Aorta (tissue), 5 donors: ENCODE data around the gene UPF1. TPM values are rescaled to one million over a fixed set of nuclear protein-coding genes. Genes with fewer than 3 reads are reported as not detected.

Experiments used
- ATAC-seq: fragments of 200-7000 bp; cut with Tn5 transposase; one replicate; pipeline ENCODE4 v1.9.1; 2022; ENCODE audit warnings: moderate library complexity; ENCODE audit not compliant: low FRiP score
- DNase-seq, 2 donors: peaks; one replicate each; pipeline ENCODE4 v3.0.0-alpha.2; 2020
- H3K27ac ChIP-seq, 2 donors: one replicate each; pipeline ENCODE4 v1.5.1; 2013; ENCODE audit warnings: low read length in 2 of 2, mild to moderate bottlenecking in 2 of 2, moderate library complexity in 2 of 2, control low read depth in 1 of 2, inconsistent platforms in 1 of 2, low read depth in 1 of 2
- H3K27me3 ChIP-seq, 2 donors: one replicate each; pipeline ENCODE4 v1.6.1; 2013; ENCODE audit warnings: control low read depth in 1 of 2, low read length in 1 of 2, mild to moderate bottlenecking in 1 of 2, moderate library complexity in 1 of 2; ENCODE audit not compliant: insufficient read depth in 2 of 2, control insufficient read depth in 1 of 2
- H3K36me3 ChIP-seq, 2 donors: one replicate each; pipeline ENCODE4 v1.6.1; 2013; ENCODE audit warnings: control low read depth in 1 of 2, low read length in 1 of 2, mild to moderate bottlenecking in 1 of 2; ENCODE audit not compliant: insufficient read depth in 2 of 2, control insufficient read depth in 1 of 2
- H3K4me1 ChIP-seq, 2 donors: one replicate each; pipeline ENCODE4 v1.6.1; 2013; ENCODE audit warnings: low read length in 2 of 2, control low read depth in 1 of 2, mild to moderate bottlenecking in 1 of 2, moderate library complexity in 1 of 2; ENCODE audit not compliant: insufficient read depth in 2 of 2, control insufficient read depth in 1 of 2
- H3K4me3 ChIP-seq, 2 donors: one replicate each; pipeline ENCODE4 v1.5.1; 2013; ENCODE audit warnings: low read length in 2 of 2, control low read depth in 1 of 2, mild to moderate bottlenecking in 1 of 2
- H3K9me3 ChIP-seq: one replicate; pipeline ENCODE4 v1.6.1; 2013; ENCODE audit warnings: mild to moderate bottlenecking, low read length; ENCODE audit not compliant: control insufficient read depth
- WGBS, 2 donors: extraction: QIAGEN DNeasy Blood & Tissue Kit; methylation state at CpG; one replicate each; pipeline ENCODE4 v1.1.7; 2013; 5-methylcytosine and 5-hydroxymethylcytosine counted together
- intact Hi-C, 2 donors: fragments of 100-400 bp; cut with DNase I; formaldehyde crosslinking; loops; one replicate each; pipeline versions ENCODE4 v1.14.2 to v1.15.0; 2022
- polyA plus RNA-seq, 2 donors: library from polyadenylated mRNA; stranded (reverse); fragments of 200-250 nt; gene quantifications; one replicate each; pipeline ENCODE4 v1.2.3, GENCODE V29; 2013
- total RNA-seq, 2 donors: library from RNA; stranded (reverse); fragmentation: NEBNext Ultra II Directional; extraction: Animal tissue kit (Norgen Biotek cat#: 25700); gene quantifications; one replicate each; pipeline ENCODE4 v1.2.1, GENCODE V29; 2021
- donor health status: healthy with polysubstance abuse.
- donor health status: Bipolar disorder and iron deficiency.
- donor health status: DM: no; HTN: no; CAD: no.
- donor health status: DM: no; HTN: no; CAD: no.
- donor health status: DM: yes; HTN: yes; CAD: no.

Gene UPF1
- total and polyA plus RNA-seq, 4 donors, result 16.5 to 75.6 (median 47.1) TPM

DNA sequence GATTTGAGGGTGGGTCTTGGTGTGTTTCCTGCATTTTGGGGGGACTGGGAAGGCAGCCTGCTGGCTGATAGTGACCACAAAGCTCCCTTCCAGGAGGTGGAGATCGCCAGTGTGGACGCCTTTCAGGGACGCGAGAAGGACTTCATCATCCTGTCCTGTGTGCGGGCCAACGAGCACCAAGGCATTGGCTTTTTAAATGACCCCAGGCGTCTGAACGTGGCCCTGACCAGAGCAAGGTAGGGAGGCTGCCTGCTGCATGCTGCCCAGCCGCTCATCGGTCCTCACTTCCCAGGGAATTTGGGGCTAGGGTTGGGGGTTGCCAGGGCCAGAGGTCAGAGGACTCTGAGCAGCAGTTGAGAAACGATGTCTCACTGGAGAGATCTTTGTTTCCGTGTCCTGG, 30.2 kb downstream of the UPF1 start:
- Histone ChIP-seq H3K27ac (no peak overlapping the region), H3K4me3 (no peak overlapping the region), H3K4me1 (no peaks in the 10 kb centered on the region), H3K9me3 (no peaks in the 10 kb centered on the region), H3K36me3 (peaks cover 0 to 24% of the 10 kb centered on the region in 2 donors), H3K27me3 (no peaks in the 10 kb centered on the region)
- WGBS, 2 donors, result 89% methylated on average over 12 of the region's 12 CpGs
- no peak for DNase-seq
- intact Hi-C loops, result no loop called here
- no peak for ATAC-seq

DNA sequence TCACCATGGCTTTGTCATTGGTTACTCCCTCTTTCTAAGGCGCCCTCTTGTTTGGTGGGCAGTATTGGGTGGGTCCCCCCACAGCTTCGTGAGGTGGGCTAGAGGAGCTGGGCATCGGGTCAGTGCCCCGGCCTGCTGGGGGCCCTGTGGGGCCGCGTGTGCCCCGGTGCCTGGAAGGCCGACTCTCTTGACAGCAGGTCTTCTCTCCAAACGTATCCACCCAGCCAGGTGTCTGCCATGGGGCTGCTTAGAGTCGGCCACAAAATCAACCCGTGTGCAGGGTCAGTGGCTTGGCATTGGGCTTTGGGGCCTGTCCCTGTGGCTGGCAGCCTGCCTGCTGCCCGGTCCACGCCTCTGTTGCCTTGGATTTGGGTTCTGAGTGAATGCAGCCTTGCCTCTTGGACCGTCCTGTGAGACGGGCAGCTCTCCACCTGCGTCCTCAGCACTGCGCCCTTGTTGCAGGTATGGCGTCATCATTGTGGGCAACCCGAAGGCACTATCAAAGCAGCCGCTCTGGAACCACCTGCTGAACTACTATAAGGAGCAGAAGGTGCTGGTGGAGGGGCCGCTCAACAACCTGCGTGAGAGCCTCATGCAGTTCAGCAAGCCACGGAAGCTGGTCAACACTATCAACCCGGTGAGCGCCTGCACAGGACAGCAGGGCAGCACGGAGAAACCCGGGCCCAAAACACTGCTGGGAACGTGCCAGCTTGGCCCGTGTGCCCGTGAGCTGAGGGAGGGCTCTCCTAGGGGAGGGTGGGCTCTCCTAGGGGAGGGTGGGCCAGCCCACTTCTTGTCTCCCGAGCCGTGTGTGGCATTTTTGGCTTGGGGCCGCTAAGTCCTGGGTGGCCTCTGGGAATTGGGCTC, 31.4 kb downstream of the UPF1 start:
- Histone ChIP-seq H3K4me1 (no peaks in the 10 kb centered on the region), H3K27me3 (no peaks in the 10 kb centered on the region), H3K27ac (no peak overlapping the region), H3K9me3 (no peaks in the 10 kb centered on the region), H3K4me3 (no peak overlapping the region), H3K36me3 (peaks cover 0 to 22% of the 10 kb centered on the region in 2 donors)
- WGBS, 2 donors, result 75 to 76% methylated on average over 33 of the region's 33 CpGs
- intact Hi-C loops, result no loop called here
- ATAC-seq (no peak), DNase-seq (no peak)

DNA sequence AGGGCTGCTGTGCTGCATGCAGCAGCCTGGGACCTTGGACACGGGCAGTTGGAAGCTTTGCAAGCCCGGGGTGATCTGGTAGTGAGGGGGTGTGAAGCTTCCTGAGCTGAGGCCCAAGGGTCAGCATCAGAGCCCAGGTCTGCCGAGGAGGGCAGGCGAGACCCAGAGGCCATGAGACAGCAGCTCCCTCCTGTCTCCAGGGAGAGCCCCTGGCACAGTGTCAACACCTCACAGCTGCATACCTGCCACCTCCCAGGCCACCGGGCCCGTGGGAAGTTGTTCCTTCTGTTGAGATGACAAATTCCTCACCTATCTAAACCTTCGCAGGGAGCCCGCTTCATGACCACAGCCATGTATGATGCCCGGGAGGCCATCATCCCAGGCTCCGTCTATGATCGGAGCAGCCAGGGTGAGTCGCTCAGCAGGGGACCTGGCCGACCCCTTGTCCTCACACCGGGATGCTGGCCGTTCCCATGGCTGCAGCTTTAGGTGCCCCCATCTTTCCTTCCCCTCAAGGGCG, 32.1 kb downstream of the UPF1 start:
- WGBS, 2 donors, result 66 to 73% methylated on average over 15 to 16 of the region's 16 CpGs
- DNase-seq, result no peak
- ATAC-seq, result no peak

DNA sequence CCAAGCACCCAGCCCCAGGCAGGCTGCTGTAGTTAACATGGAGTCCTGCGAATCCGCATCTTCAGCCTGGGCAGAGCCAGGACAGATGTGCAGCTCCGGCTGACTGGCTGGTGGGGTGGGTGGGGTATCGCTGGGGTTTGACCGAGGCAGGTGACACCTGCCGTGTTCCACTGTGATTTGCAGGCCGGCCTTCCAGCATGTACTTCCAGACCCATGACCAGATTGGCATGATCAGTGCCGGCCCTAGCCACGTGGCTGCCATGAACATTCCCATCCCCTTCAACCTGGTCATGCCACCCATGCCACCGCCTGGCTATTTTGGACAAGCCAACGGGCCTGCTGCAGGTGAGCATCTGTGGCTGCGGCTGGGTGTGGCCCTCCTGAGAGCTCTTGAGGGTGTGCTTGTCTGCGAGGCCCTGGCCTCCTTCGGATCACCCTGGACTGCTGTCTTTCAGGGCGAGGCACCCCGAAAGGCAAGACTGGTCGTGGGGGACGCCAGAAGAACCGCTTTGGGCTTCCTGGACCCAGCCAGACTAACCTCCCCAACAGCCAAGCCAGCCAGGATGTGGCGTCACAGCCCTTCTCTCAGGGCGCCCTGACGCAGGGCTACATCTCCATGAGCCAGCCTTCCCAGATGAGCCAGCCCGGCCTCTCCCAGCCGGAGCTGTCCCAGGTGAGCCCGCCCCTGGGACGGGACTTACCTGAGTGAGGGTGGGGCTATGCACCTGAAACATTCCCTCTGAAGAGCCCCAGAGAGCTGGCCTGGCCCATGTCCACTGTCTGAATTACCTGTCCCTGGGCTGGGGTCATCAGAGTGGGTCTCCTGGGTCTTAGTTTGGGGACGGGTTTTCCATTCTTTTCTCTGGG, 33.6 kb downstream of the UPF1 start:
- no peak for DNase-seq
- H3K36me3 ChIP-seq, result peaks cover 0 to 16% of the 10 kb centered on the region in 2 donors
- H3K4me1 ChIP-seq, result no peaks in the 10 kb centered on the region
- ATAC-seq, result no peak
- intact Hi-C loops, result no loop called here
- no peak overlapping the region for H3K27ac ChIP-seq
- H3K9me3 ChIP-seq, result no peaks in the 10 kb centered on the region
- H3K27me3 ChIP-seq, result no peaks in the 10 kb centered on the region
- no peak overlapping the region for H3K4me3 ChIP-seq
- WGBS, 2 donors, result 89 to 91% methylated on average over 27 of the region's 27 CpGs

More for the DNA sequence above, 32.1 kb downstream of the UPF1 start:
- intact Hi-C loops, result no loop called here
- H3K4me3 ChIP-seq, result no peak overlapping the region
- no peaks in the 10 kb centered on the region for H3K27me3 ChIP-seq
- H3K9me3 ChIP-seq, result no peaks in the 10 kb centered on the region
- H3K36me3 ChIP-seq, result peaks cover 0 to 19% of the 10 kb centered on the region in 2 donors
- no peaks in the 10 kb centered on the region for H3K4me1 ChIP-seq
- H3K27ac ChIP-seq, result no peak overlapping the region

DNA sequence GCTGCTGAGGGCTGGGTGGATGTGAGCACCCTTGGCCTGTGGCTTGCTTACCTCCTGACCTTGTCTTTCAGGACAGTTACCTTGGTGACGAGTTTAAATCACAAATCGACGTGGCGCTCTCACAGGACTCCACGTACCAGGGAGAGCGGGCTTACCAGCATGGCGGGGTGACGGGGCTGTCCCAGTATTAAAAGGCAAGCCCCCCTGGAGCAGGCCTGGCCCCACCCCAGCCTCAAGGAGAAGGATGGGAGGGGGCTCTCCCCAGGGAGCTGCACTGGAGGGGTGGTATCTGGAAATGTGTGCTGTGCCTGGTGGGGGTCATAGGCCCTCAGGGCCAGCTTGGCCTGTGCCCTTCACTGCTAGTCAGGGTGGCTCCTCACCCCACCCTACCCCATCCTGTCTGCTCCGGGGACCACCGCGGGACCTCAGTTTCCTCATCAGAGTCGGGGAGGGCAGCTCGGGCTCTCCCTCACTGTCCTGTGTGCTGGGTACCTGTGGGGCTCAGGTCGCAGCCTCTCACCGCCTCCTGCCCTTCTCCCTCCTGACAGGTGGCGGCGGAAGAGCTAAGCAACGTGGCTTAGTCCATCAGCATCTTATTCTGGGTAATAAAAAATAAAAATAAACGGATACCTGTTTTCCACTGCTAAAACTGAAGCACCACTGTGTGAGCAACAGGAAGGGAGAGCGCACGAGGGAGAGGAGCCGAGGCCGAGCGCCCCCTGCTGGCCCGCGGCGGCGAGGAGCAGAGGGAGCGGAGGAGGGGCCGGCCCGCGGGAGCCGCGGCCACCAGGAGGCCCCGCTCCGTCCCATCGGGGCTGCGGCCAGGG, 34.4 kb downstream of the UPF1 start:
- H3K9me3 ChIP-seq, result no peaks in the 10 kb centered on the region
- peaks cover 0 to 9% of the 10 kb centered on the region in 2 donors for H3K36me3 ChIP-seq
- H3K4me3 ChIP-seq, result no peak overlapping the region
- DNase-seq, result peak in 1 of 2 donors; percentile 89
- WGBS, 2 donors, result 43 to 44% methylated on average over 38 of the region's 38 CpGs
- no peaks in the 10 kb centered on the region for H3K27me3 ChIP-seq
- intact Hi-C loops, result no loop called here
- no peak overlapping the region for H3K27ac ChIP-seq
- no peaks in the 10 kb centered on the region for H3K4me1 ChIP-seq
- peak; percentile 80 for ATAC-seq

DNA sequence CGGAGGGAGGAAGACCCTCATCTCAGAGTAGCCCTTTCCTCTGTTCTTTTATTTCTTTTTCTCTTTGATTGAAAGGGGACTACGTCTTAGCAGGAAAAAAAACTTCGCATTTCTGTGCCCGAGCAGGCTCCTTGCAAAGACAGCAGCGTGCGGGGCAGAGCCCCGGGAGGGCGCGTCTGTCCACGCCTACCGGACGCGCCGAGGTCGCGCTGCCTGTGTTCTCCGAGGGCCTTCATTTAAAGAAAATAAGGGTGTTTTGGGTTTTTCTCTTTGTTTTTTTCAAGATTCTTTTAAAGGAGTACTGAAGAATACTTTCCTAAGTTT, 35.0 kb downstream of the UPF1 start:
- Histone ChIP-seq H3K4me3 (no peak overlapping the region), H3K9me3 (no peaks in the 10 kb centered on the region), H3K36me3 (peaks cover 0 to 8% of the 10 kb centered on the region in 2 donors), H3K27ac (no peak overlapping the region), H3K4me1 (no peaks in the 10 kb centered on the region), H3K27me3 (no peaks in the 10 kb centered on the region)
- no peak for DNase-seq
- intact Hi-C loops, result no loop called here
- WGBS, 2 donors, result 82 to 84% methylated on average over 17 of the region's 17 CpGs
- no peak for ATAC-seq

DNA sequence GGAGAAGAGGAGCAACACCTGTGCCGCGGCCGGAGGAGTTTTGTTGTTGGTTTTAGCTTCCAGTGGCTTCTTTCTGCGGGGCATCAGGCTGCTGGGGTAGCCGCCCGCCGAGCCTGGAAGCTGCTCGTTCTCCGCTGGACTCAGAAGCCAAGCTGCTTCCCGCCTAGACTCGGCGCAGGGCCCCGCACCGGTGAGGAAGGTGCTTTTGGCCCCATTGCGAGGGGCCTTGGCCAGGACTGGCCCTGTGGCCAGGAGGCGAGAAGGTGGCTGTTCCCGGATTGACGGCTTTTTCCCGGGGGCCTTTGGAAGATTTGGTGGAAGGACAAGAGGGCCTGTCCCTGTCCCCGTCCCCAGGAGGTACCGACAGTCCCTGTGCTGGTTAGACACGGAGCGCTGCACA, 35.4 kb downstream of the UPF1 start:
- Histone ChIP-seq H3K27me3 (no peaks in the 10 kb centered on the region), H3K4me1 (no peaks in the 10 kb centered on the region), H3K27ac (no peak overlapping the region), H3K9me3 (no peaks in the 10 kb centered on the region), H3K36me3 (peaks cover 0 to 4% of the 10 kb centered on the region in 2 donors), H3K4me3 (no peak overlapping the region)
- intact Hi-C loops, result no loop called here
- no peak for DNase-seq
- no peak for ATAC-seq
- 94 to 95% methylated on average over 22 to 23 of the region's 23 CpGs for WGBS, 2 donors

DNA sequence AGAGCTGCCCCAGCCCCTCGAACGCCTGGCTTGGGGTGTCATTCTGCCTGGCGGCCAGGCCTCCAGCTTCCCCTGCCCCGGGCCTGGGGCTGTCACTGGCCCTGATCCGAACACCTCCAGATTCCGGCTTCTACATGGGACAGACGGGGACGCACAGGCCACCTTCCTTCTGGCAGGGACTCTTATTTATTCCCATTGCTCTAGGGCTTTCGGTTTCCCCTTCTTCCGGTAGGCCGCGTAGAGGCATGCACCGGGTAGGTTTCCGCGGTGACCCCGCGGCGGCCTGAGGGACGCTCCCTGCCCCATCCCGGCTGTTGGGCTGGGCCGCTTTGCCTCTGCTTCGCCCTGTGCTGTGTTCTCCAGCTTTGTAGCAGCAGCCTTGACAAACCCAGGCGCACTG, 36.0 kb downstream of the UPF1 start:
- DNase-seq, result no peak
- intact Hi-C loops, result no loop called here
- H3K4me1 ChIP-seq, result no peaks in the 10 kb centered on the region
- no peak for ATAC-seq
- no peaks in the 10 kb centered on the region for H3K27me3 ChIP-seq
- H3K9me3 ChIP-seq, result no peaks in the 10 kb centered on the region
- no peak overlapping the region for H3K4me3 ChIP-seq
- H3K27ac ChIP-seq, result no peak overlapping the region
- H3K36me3 ChIP-seq, result peaks cover 0 to 4% of the 10 kb centered on the region in 2 donors
- WGBS, 2 donors, result 96% methylated on average over 23 of the region's 23 CpGs
